WERI-Rb-1 (cell line): ENCODE results near the gene SLC2A9.
"Not testable (repeated sequence)": the region's sequence is repeated elsewhere in the genome, so short reads cannot be mapped to it uniquely, and the experiment has no call there.

Source experiments
- DNase-seq: peaks from one replicate; pipeline ENCODE4 v3.0.0-alpha.2; 2020
- H3K27ac ChIP-seq: fragments of 250-450 bp; sonication (Bioruptor Pico); 2 replicates; pipeline ENCODE4 v1.5.1; 2020; ENCODE audit warnings: mild to moderate bottlenecking, moderate library complexity
- H3K27me3 ChIP-seq: fragments of 250-450 bp; sonication (Bioruptor Pico); 2 replicates; pipeline ENCODE4 v1.5.1; 2021; ENCODE audit warnings: mild to moderate bottlenecking, low read depth, moderate library complexity; ENCODE audit not compliant: insufficient read depth, severe bottlenecking
- H3K36me3 ChIP-seq: fragments of 250-450 bp; sonication (Bioruptor Pico); 2 replicates; pipeline ENCODE4 v1.5.1; 2020; ENCODE audit warnings: mild to moderate bottlenecking, moderate library complexity
- H3K4me3 ChIP-seq: 2 replicates; pipeline ENCODE4 v1.5.1; 2011; ENCODE audit warnings: low read depth, mild to moderate bottlenecking, control low read depth, low read length
- H3K9me3 ChIP-seq: fragments of 250-450 bp; sonication (Bioruptor Pico); 2 replicates; pipeline ENCODE4 v1.5.1; 2021; ENCODE audit warnings: mild to moderate bottlenecking, moderate library complexity; ENCODE audit not compliant: severe bottlenecking
- TF ChIP-seq, protein P1 (sequence below): IDR thresholded peaks from 2 replicates; pipeline ENCODE4 v1.5.1; 2011; ENCODE audit warnings: low read depth, mild to moderate bottlenecking, control low read depth, inconsistent platforms, low read length

The SLC2A9 gene

DNA sequence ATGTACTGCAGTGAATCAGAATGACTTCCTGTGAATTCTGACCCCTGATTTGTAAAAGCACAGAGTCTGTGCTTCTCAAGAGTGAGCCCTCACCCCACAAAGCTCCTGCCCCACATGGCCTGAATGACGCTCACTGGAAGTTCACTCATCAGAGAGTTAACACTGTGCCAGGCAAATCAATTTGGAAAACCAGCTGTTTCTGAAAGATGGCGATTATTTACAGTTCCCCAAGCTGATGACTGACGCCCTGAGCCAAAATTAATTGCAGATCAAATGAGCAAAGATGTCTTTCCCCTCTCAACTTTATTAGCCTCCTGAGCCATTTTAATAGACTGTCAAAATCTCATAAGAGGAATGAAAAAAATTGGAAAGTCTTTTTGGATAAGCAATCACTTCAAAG is 118.0 kb downstream of the SLC2A9 start:
- Histone ChIP-seq H3K27me3 (no peaks in the 10 kb centered on the region), H3K27ac (no peak overlapping the region), H3K36me3 (no peaks in the 10 kb centered on the region), H3K4me3 (no peak overlapping the region), H3K9me3 (no peaks in the 10 kb centered on the region)
- TF ChIP-seq, protein P1, sequence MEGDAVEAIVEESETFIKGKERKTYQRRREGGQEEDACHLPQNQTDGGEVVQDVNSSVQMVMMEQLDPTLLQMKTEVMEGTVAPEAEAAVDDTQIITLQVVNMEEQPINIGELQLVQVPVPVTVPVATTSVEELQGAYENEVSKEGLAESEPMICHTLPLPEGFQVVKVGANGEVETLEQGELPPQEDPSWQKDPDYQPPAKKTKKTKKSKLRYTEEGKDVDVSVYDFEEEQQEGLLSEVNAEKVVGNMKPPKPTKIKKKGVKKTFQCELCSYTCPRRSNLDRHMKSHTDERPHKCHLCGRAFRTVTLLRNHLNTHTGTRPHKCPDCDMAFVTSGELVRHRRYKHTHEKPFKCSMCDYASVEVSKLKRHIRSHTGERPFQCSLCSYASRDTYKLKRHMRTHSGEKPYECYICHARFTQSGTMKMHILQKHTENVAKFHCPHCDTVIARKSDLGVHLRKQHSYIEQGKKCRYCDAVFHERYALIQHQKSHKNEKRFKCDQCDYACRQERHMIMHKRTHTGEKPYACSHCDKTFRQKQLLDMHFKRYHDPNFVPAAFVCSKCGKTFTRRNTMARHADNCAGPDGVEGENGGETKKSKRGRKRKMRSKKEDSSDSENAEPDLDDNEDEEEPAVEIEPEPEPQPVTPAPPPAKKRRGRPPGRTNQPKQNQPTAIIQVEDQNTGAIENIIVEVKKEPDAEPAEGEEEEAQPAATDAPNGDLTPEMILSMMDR: no peak
- DNase-seq: no peak

DNA sequence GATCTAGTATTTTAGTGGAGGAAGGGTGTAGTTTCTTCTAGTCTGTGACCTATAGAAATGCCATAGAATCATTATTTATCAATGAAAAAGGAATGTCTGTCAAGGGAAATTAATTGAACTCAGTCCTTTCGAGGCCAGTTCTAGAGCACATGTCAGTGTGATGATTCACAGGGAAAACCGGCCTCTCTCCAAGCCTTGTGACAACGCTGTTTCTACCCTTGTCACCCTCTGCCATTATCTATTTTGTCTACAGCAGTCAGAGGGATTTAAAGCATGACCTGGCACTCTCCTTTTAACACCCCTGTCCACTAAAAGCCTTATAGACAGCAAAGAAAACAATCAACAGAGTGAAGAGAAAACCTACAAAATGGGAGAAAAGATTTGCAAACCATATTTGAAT is 120.0 kb downstream of the SLC2A9 start:
- TF ChIP-seq, protein P1: no peak
- Histone ChIP-seq H3K36me3 (no peaks in the 10 kb centered on the region), H3K27me3 (no peaks in the 10 kb centered on the region), H3K4me3 (no peak overlapping the region), H3K9me3 (no peaks in the 10 kb centered on the region), H3K27ac (no peak overlapping the region)
- DNase-seq: no peak

DNA sequence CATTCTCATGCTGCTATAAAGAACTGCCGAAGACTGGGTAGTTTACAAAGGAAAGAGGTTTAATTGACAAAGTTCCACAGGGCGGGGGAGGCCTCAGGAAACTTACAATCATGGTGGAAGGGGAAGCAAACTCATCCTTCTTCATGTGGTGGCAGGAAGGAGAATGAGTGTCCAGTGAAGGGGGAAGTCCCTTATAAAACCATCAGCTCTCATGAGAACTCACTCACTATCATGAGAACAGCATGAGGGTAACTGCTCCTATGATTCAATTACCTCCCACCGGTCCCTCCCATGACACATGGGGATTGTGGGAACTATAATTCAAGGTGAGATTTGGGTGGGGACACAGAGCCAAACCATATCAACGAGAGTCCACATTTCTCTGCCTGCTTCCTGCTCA is 120.7 kb downstream of the SLC2A9 start:
- not testable (repeated sequence) for H3K36me3 ChIP-seq, H3K27me3 ChIP-seq, H3K4me3 ChIP-seq, H3K9me3 ChIP-seq, H3K27ac ChIP-seq, DNase-seq

DNA sequence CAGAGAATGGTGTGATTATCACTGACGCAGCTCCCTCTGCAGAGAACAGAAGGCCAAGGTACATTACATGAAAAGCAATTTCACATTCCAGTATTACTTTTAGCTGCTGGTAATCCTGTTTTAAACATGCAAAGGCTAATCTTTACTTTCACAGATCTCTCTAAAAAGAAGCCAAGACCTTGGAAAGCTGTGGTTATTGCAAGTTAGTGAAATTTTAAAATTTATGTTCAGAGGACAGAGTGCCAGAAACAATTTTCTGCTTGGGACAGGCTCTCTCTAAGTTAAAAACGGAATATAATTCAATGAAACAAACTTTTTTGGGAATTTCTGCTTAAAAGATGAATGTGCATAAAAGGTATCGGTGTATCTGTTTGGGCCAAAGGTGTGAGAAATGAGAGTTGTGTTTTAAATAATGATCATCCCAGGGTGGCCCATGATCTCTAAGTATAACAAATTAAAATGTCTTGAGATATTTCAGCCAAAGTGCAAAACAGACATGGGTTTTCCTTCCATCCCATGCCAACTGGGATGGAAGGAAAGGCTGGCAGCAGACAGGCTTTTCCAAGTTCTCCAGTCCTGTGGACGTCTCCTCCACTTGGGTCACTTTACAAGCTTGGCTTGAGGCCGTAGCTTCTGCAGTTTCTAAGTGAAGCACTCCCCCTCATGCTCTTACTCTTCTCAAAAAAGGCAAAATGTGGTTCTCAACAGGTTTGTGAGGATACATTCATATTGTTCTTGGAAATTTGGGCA is 121.8 kb downstream of the SLC2A9 start:
- no peaks in the 10 kb centered on the region for H3K36me3 ChIP-seq
- no peaks in the 10 kb centered on the region for H3K9me3 ChIP-seq
- TF ChIP-seq, protein P1: no peak
- H3K27ac ChIP-seq: no peak overlapping the region
- no peak overlapping the region for H3K4me3 ChIP-seq
- no peaks in the 10 kb centered on the region for H3K27me3 ChIP-seq
- DNase-seq: no peak

DNA sequence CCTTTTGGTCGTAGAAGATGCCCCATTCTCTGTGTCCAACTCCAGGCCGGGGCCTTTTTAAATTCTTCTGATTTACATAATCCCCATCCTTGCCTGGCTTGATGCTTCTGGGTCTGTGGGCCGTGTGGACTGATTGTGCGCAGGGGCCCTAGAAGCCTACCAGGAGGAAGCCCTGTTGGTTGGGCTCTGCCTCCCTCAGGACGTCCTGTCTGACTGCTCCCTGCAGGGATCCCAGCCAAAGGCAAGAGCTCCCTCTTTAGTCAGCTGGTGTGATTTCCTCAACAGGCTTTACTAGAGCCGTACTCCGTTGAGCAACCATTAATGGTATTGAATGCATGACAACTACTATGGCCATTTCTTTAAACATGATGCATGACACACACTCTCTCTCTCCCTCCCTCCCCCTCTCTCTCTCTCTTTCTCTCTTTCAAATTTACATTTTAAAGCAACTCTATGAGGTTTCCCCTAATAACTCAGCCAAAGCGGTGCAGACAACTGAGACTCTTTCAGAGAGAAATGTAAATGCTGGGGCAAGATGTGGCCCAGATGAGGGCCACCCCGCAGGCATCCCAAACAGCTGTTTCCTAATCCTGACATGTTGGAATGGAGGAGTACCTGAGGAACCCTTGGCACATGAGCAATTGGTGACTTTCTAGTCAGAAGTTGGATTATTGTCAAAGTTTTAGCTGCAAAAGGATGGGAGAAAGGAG is 122.5 kb downstream of the SLC2A9 start:
- Histone ChIP-seq H3K27ac (no peak overlapping the region), H3K36me3 (no peaks in the 10 kb centered on the region), H3K27me3 (no peaks in the 10 kb centered on the region), H3K9me3 (no peaks in the 10 kb centered on the region), H3K4me3 (no peak overlapping the region)
- peak; percentile 78 for DNase-seq
- TF ChIP-seq, protein P1: peak; percentile 90

DNA sequence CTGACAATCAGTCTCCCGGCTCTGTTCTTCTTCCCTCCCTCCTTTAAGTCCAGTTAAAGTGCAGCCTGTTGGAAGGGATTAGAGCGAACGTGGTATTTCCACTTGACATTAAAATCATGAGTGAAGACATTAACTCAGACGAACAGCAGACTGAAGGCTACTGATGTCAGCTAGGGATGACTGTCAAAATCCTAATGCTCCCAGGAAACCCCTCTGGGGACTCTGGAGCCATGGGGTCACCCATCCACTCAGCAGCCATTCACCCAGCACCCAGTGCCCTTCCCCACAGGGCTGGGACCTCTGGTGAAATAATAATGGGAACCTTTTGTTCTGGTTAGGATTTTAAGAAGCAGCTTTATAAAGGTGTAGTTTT is 126.0 kb downstream of the SLC2A9 start:
- Histone ChIP-seq H3K4me3 (no peak overlapping the region), H3K27me3 (peaks cover 7% of the 10 kb centered on the region), H3K9me3 (no peaks in the 10 kb centered on the region), H3K27ac (no peak overlapping the region), H3K36me3 (no peaks in the 10 kb centered on the region)
- TF ChIP-seq, protein P1: no peak
- DNase-seq: no peak
